Natural killer cell (primary cell): ENCODE data around the gene PSMA7. TPM values are rescaled to one million over a fixed set of nuclear protein-coding genes. Genes with fewer than 3 reads are reported as not detected.
"Not testable (repeated sequence)": the region's sequence is repeated elsewhere in the genome, so short reads cannot be mapped to it uniquely, and the experiment has no call there.

Source experiments
- ATAC-seq, 3 donors: fragments of 150-1000 bp in 2 of 3; fragments of 200-7000 bp in 1 of 3; cut with Tn5 transposase; 1 replicate in 1 of 3; 2 replicates in 2 of 3; pipeline ENCODE4 v1.10.0; 2021; ENCODE audit warnings: mild to moderate bottlenecking in 2 of 3, moderate library complexity in 2 of 3
- DNase-seq, 2 donors: peaks; one replicate each; pipeline versions ENCODE4 v3.0.0 to v3.0.0-alpha.2; 2013 to 2021; ENCODE audit warnings: mixed read lengths in 1 of 2
- H3K27ac ChIP-seq: one replicate; pipeline ENCODE4 v1.5.1; 2013; ENCODE audit warnings: mild to moderate bottlenecking, low read length
- H3K27me3 ChIP-seq: one replicate; pipeline ENCODE4 v1.6.1; 2013; ENCODE audit warnings: low read length; ENCODE audit not compliant: control insufficient read depth, insufficient read depth
- H3K36me3 ChIP-seq: one replicate; pipeline ENCODE4 v1.6.1; 2013; ENCODE audit warnings: low read length; ENCODE audit not compliant: control insufficient read depth, insufficient read depth
- H3K4me1 ChIP-seq: one replicate; pipeline ENCODE4 v1.6.1; 2013; ENCODE audit warnings: low read length; ENCODE audit not compliant: control insufficient read depth, insufficient read depth
- H3K4me3 ChIP-seq: one replicate; pipeline ENCODE4 v1.5.1; 2013; ENCODE audit warnings: low read length
- H3K9me3 ChIP-seq: one replicate; pipeline ENCODE4 v1.6.1; 2013; ENCODE audit warnings: low read length; ENCODE audit not compliant: control insufficient read depth, insufficient read depth
- H3K27ac Mint-ChIP-seq, 2 donors: one replicate each; pipeline ENCODE4 v1.8.0; 2022; ENCODE audit warnings: mild to moderate bottlenecking in 2 of 2, mixed read lengths in 2 of 2, moderate library complexity in 1 of 2
- H3K27me3 Mint-ChIP-seq, 2 donors: one replicate each; pipeline ENCODE4 v1.8.0; 2022; ENCODE audit warnings: low read depth in 2 of 2, mixed read lengths in 2 of 2
- H3K36me3 Mint-ChIP-seq: one replicate; pipeline ENCODE4 v1.8.0; 2022; ENCODE audit warnings: mixed read lengths
- H3K4me1 Mint-ChIP-seq, 2 donors: one replicate each; pipeline ENCODE4 v1.8.0; 2022; ENCODE audit warnings: mixed read lengths in 2 of 2
- H3K4me3 Mint-ChIP-seq: one replicate; pipeline ENCODE4 v1.8.0; 2022; ENCODE audit warnings: mild to moderate bottlenecking, moderate library complexity, mixed read lengths
- H3K9me3 Mint-ChIP-seq, 2 donors: one replicate each; pipeline ENCODE4 v1.8.0; 2022; ENCODE audit warnings: mixed read lengths in 2 of 2
- WGBS: methylation state at CpG from one replicate; pipeline ENCODE4 v1.1.7; 2013; ENCODE audit warnings: missing lambda C conversion rate; ENCODE audit not compliant: insufficient coverage; 5-methylcytosine and 5-hydroxymethylcytosine counted together
- intact Hi-C: fragments of 100-400 bp; cut with micrococcal nuclease; formaldehyde crosslinking; loops from one replicate; pipeline ENCODE4 v1.14.2; 2022
- total RNA-seq, 4 donors: library from RNA; stranded (reverse); fragments of 120-200 nt in 1 of 4; gene quantifications; one replicate each; pipeline versions ENCODE4 v1.2.3 to v1.2.4, GENCODE V29; 2013 to 2022
- TF ChIP-seq, protein P1 (sequence below): fragments of 200-600 bp; IDR thresholded peaks from one replicate; pipeline ENCODE4 v1.8.0; 2022; ENCODE audit warnings: antibody characterized with exemption

Gene PSMA7
- total RNA-seq, 3 donors from 2014 or later (not counting 1 experiment from before 2014, with no cell fraction given): 154 to 177 (median 168) TPM

DNA sequence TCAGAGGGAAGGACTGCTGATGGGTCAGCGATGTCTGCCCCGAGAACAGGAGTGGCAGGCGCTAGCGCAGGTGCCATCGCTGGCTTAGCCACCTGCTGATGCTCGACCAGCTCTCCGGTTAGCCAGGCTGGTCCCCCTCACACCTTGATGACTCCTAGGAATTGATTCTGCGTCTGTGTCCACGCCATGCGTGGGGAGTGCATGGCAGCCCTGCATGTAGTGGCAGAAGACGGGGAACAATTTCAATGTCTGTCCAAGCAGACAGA lies 7.0 kb upstream of the PSMA7 start:
- Histone ChIP-seq H3K9me3 (no peaks in the 10 kb centered on the region), H3K4me3 (no peak overlapping the region), H3K4me1 (peaks cover under 1% of the 10 kb centered on the region), H3K27ac (no peak overlapping the region), H3K36me3 (no peaks in the 10 kb centered on the region), H3K27me3 (no peaks in the 10 kb centered on the region)
- 97% methylated on average over 11 of the region's 11 CpGs for WGBS
- H3K4me1 Mint-ChIP-seq: peaks cover 19 to 39% of the 10 kb centered on the region in 2 donors
- H3K36me3 Mint-ChIP-seq: no peaks in the 10 kb centered on the region
- peaks cover 0 to 2% of the 10 kb centered on the region in 2 donors for H3K9me3 Mint-ChIP-seq
- H3K4me3 Mint-ChIP-seq: no peak overlapping the region
- no peaks in the 10 kb centered on the region for H3K27me3 Mint-ChIP-seq
- intact Hi-C loops: no loop called here
- TF ChIP-seq, protein P1, sequence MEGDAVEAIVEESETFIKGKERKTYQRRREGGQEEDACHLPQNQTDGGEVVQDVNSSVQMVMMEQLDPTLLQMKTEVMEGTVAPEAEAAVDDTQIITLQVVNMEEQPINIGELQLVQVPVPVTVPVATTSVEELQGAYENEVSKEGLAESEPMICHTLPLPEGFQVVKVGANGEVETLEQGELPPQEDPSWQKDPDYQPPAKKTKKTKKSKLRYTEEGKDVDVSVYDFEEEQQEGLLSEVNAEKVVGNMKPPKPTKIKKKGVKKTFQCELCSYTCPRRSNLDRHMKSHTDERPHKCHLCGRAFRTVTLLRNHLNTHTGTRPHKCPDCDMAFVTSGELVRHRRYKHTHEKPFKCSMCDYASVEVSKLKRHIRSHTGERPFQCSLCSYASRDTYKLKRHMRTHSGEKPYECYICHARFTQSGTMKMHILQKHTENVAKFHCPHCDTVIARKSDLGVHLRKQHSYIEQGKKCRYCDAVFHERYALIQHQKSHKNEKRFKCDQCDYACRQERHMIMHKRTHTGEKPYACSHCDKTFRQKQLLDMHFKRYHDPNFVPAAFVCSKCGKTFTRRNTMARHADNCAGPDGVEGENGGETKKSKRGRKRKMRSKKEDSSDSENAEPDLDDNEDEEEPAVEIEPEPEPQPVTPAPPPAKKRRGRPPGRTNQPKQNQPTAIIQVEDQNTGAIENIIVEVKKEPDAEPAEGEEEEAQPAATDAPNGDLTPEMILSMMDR: no peak
- ATAC-seq: no peak
- H3K27ac Mint-ChIP-seq: no peak overlapping the region
- DNase-seq: no peak

DNA sequence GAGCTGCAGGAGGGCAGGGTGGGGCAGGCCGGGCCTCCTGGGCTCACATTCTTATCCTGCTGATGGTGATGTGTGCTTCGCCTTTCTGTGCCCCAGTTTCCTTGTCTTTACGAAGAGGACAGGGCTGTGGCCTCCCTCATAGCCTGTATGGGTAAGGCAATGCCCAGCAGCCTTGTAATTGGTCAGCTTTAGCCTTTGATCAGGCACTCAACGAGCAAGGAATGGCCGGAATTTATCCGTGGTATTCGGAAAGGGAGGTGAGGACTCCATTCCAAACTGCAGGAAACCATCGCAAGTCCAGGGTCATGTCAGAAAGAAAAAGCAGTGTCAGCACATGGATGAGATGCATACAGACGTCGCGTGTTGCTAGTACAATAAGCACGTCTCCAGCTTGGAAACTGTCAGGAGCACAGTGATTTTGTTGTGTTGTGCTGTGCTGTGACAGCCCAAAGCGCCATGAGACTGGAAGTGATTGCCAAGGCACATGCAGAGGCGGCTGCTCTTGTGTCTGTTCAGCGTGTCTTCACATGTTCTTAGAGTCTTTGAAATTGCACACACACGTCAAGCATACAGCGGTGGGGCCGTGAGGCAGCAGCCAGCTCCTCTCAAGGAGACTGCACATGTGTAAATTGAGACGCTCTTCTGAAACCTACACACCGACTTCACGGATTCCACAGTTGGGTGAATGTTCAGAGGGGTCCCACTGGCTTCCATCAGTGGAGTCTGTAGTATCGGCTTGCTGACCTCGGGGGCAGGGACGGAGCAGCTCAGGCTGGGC lies 6.5 kb upstream of the PSMA7 start:
- no peak overlapping the region for H3K27ac ChIP-seq
- DNase-seq (no peak), ATAC-seq (no peak)
- H3K36me3 ChIP-seq: no peaks in the 10 kb centered on the region
- Mint-ChIP-seq H3K36me3 (no peaks in the 10 kb centered on the region), H3K27me3 (no peaks in the 10 kb centered on the region), H3K4me1 (peaks cover 24 to 41% of the 10 kb centered on the region in 2 donors), H3K27ac (no peak overlapping the region), H3K4me3 (no peak overlapping the region), H3K9me3 (peaks cover 0 to 2% of the 10 kb centered on the region in 2 donors)
- H3K9me3 ChIP-seq: no peaks in the 10 kb centered on the region
- H3K4me1 ChIP-seq: peaks cover 5% of the 10 kb centered on the region
- WGBS: 95% methylated on average over 24 of the region's 24 CpGs
- intact Hi-C loops: no loop called here
- no peak overlapping the region for H3K4me3 ChIP-seq
- TF ChIP-seq, protein P1: no peak
- no peaks in the 10 kb centered on the region for H3K27me3 ChIP-seq

DNA sequence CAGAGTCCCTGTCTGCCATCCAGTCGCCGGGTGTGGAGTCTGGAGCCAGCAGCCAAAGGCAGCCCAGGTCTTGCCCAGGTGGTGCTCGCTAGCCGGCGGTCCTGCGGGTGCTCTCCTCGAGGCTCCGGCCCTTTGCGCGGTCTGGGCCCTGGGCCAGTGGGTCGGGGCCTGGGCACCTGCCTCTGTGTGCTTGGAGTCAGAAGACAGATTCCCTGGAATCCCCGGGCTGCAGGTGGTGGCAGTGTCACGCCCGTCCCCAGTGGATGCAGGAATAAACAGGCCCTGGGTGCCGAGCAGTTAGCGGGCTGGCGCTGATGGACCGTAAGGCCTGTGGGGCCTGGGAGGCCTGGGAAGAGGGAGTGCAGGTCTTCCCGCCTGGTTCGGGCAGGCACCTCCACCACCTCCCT lies 5.7 kb upstream of the PSMA7 start:
- Histone ChIP-seq H3K27me3 (no peaks in the 10 kb centered on the region), H3K4me1 (peaks cover 11% of the 10 kb centered on the region), H3K9me3 (no peaks in the 10 kb centered on the region), H3K4me3 (no peak overlapping the region), H3K36me3 (no peaks in the 10 kb centered on the region), H3K27ac (no peak overlapping the region)
- TF ChIP-seq, protein P1: no peak
- H3K4me3 Mint-ChIP-seq: no peak overlapping the region
- no peak for DNase-seq
- H3K9me3 Mint-ChIP-seq: peaks cover 0 to 2% of the 10 kb centered on the region in 2 donors
- no peak for ATAC-seq
- H3K4me1 Mint-ChIP-seq: peaks cover 28 to 44% of the 10 kb centered on the region in 2 donors
- H3K27ac Mint-ChIP-seq: no peak overlapping the region
- no peaks in the 10 kb centered on the region for H3K27me3 Mint-ChIP-seq
- 96% methylated on average over 18 of the region's 20 CpGs for WGBS
- intact Hi-C loops: no loop called here
- H3K36me3 Mint-ChIP-seq: no peaks in the 10 kb centered on the region

DNA sequence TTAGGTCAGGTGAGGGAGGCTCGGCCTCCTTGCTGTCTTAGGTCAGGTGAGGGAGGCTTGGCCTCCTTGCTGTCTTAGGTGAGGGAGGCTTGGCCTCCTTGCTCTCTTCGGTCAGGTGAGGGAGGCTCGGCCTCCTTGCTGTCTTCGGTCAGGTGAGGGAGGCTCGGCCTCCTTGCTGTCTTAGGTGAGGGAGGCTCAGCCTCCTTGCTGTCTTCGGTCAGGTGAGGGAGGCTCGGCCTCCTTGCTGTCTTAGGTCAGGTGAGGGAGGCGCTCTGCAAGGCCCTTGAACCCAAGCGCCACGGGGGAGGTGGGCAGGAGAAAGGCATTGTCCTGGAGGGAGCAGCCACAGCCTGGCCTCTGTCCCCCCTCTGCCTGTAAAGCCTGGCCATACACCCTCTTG lies 5.2 kb upstream of the PSMA7 start:
- H3K36me3 Mint-ChIP-seq, H3K4me3 Mint-ChIP-seq, H3K27ac Mint-ChIP-seq, DNase-seq, H3K27me3 Mint-ChIP-seq, H3K4me3 ChIP-seq, H3K27ac ChIP-seq, H3K9me3 Mint-ChIP-seq, intact Hi-C loops, H3K9me3 ChIP-seq, ATAC-seq, H3K27me3 ChIP-seq, H3K36me3 ChIP-seq: not testable (repeated sequence)
- H3K4me1 Mint-ChIP-seq: peaks cover 28 to 44% of the 10 kb centered on the region in 2 donors
- H3K4me1 ChIP-seq: peaks cover 11% of the 10 kb centered on the region
- WGBS: 95% methylated on average over 9 of the region's 10 CpGs
